GM13977 (cell line): Measurements from ENCODE around the gene DLEC1.
A peak's percentile ranks its signal among the peaks of the same experiment; 100 is the strongest.

Source experiments
- DNase-seq: peaks from one replicate; pipeline ENCODE4 v3.0.0; 2012; ENCODE audit warnings: low spot score
- CTCF ChIP-seq: IDR thresholded peaks from 2 replicates; pipeline ENCODE4 v1.5.1; 2012; ENCODE audit warnings: mild to moderate bottlenecking, control low read depth; ENCODE audit not compliant: insufficient read depth; ENCODE audit errors: extremely low read depth, missing control alignments
- in situ Hi-C: fragments of 300-500 bp; cut with MboI; formaldehyde crosslinking; loops from one replicate; pipeline ENCODE4 v1.12.0; 2022; ENCODE audit warnings: low sequenced_read_pairs, low pct_unique_long_range_greater_than_20kb, mixed read lengths, inconsistent platforms; ENCODE audit not compliant: unreplicated experiment

DLEC1 gene

GRCh38 chr3:37992271-37993066, 46.5 kb upstream of the DLEC1 start:
- in situ Hi-C loops, result no loop called here
- no peak for DNase-seq
- no peak for TF ChIP-seq CTCF

- in situ Hi-C loops, result no loop called here
- no peak for TF ChIP-seq CTCF
Observed at GRCh38 chr3:37993067-37993455, 45.9 kb upstream of the DLEC1 start.

DNA sequence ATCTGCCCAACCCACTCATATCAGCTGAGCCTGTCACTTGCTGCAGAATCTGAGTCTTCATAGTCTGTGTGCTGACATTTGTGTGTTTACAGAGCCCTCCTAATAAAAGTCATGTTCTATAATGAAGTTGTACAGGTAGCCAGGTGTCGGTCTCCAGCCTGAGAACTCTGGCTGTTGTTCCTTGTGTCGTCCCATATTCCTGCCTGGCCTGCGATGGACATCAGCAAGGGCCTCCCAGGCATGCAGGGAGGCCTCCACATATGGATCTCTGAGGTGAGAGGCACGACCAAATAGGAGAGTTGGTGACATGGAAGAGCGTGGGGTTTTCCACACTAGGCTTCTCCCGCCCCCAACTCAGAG, 45.6 kb upstream of the DLEC1 start:
- no peak for TF ChIP-seq CTCF
- no peak for DNase-seq
- in situ Hi-C loops, result no loop called here

More at GRCh38 chr3:37993067-37993455, 45.9 kb upstream of the DLEC1 start:
- DNase-seq, result no peak

DNA sequence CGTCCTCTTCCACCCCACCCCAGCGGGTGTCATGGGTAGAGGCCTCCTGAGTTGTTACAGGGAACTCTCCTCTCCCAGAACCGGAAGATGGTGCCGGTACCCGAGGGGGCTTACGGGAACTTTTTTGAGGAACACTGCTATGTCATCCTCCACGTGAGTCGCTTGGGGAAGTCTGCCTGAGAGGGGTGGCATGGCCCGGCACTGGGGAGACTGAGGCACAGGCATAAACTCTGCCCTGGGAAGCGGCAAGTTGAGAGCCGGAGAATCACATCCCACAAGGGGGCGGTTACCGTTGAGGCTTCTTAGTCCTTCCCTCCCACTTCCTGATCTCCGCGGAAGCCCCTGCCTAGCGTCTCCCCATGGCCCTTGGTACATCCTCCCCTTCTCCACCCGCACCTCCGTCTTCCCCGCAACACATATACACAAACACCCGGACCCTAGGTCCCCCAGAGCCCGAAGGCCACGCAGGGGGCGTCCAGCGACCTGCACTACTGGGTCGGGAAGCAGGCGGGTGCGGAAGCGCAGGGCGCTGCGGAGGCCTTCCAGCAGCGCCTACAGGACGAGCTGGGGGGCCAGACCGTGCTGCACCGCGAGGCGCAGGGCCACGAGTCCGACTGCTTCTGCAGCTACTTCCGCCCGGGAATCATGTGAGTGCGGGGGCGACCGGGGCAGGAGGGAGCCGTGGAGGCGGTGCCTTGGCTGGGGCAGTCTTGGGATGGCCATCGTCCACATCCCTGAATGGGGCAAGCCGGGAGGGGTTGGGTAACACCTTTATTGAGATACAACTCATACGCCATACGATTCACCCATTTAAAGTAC, 45.0 kb upstream of the DLEC1 start:
- no peak for TF ChIP-seq CTCF
- in situ Hi-C loops, result no loop called here
- peak; percentile 72 for DNase-seq

- DNase-seq, result no peak
- in situ Hi-C loops, result no loop called here
- TF ChIP-seq CTCF, result no peak
Observed at GRCh38 chr3:37994639-37994972, 44.4 kb upstream of the DLEC1 start.

GRCh38 chr3:37995652-37996641, 43.1 kb upstream of the DLEC1 start:
- TF ChIP-seq CTCF, result no peak
- no peak for DNase-seq
- in situ Hi-C loops, result no loop called here
